NB4 (cell line): ENCODE results near the gene BCL11A.

ENCODE experiments used
- DNase-seq: peaks from one replicate; pipeline ENCODE4 v3.0.0; 2010; ENCODE audit warnings: low read depth
- H3K4me3 ChIP-seq: one replicate; pipeline ENCODE4 v1.5.1; 2011; ENCODE audit warnings: mild to moderate bottlenecking, low read depth, low read length, moderate library complexity
- MYC ChIP-seq: IDR thresholded peaks from 2 replicates; pipeline ENCODE4 v1.6.1; 2011; ENCODE audit warnings: low read depth, low read length
- POLR2A ChIP-seq: IDR thresholded peaks from 2 replicates; pipeline ENCODE4 v1.6.1; 2011; ENCODE audit warnings: mild to moderate bottlenecking; ENCODE audit not compliant: insufficient read length; ENCODE audit errors: extremely low read depth
- TF ChIP-seq, protein P1 (sequence below): IDR thresholded peaks from one replicate; pipeline ENCODE4 v1.5.1; 2012; ENCODE audit warnings: low read depth, low read length
- TF ChIP-seq, protein P2 (sequence below): IDR thresholded peaks from 2 replicates; pipeline ENCODE4 v1.6.1; 2011; ENCODE audit warnings: low read depth, low read length

The BCL11A gene

DNA sequence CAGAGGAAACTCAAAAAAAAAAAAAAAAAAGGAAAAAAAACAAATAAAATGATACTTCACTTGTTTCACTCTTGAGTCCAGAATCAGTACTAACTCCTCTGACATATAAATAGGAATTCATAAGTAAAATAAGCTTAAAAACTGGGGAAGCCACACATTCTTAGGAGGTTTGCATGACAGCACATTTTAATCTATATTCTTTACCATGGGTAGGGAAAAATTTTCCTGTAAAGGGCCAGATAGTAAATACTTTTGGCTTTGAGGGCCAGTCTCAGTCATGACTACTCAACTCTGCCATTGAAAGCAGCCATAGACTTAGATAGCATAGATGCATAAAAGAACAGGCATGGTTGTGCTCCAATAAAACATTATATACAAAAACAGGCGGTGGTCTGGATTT is 145.2 kb downstream of the BCL11A start:
- DNase-seq: no peak
- H3K4me3 ChIP-seq: no peak overlapping the region
- TF ChIP-seq, protein P1, sequence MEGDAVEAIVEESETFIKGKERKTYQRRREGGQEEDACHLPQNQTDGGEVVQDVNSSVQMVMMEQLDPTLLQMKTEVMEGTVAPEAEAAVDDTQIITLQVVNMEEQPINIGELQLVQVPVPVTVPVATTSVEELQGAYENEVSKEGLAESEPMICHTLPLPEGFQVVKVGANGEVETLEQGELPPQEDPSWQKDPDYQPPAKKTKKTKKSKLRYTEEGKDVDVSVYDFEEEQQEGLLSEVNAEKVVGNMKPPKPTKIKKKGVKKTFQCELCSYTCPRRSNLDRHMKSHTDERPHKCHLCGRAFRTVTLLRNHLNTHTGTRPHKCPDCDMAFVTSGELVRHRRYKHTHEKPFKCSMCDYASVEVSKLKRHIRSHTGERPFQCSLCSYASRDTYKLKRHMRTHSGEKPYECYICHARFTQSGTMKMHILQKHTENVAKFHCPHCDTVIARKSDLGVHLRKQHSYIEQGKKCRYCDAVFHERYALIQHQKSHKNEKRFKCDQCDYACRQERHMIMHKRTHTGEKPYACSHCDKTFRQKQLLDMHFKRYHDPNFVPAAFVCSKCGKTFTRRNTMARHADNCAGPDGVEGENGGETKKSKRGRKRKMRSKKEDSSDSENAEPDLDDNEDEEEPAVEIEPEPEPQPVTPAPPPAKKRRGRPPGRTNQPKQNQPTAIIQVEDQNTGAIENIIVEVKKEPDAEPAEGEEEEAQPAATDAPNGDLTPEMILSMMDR: no peak
- TF ChIP-seq, protein P2, sequence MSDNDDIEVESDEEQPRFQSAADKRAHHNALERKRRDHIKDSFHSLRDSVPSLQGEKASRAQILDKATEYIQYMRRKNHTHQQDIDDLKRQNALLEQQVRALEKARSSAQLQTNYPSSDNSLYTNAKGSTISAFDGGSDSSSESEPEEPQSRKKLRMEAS: no peak
- TF ChIP-seq POLR2A (no peak), MYC (no peak)

DNA sequence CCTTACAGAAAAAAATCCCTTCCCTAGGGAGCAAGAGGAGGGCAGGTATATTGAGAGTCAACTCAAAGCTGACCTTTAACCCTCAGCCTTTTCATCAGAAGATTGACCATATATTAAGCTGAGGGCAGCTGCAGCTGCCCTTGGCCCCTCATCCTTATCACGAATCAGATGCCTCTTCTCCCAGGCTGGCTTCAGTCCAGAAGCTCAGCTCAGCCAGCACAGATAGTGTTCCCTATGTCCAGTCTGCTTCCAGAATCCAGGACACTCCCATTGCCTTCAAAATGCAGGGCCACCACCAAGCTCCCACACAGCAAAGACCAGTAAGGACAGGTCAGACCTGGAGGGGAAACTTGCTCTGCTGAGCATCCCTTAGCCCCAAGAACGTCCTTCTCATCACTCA is 146.1 kb downstream of the BCL11A start:
- no peak for DNase-seq

DNA sequence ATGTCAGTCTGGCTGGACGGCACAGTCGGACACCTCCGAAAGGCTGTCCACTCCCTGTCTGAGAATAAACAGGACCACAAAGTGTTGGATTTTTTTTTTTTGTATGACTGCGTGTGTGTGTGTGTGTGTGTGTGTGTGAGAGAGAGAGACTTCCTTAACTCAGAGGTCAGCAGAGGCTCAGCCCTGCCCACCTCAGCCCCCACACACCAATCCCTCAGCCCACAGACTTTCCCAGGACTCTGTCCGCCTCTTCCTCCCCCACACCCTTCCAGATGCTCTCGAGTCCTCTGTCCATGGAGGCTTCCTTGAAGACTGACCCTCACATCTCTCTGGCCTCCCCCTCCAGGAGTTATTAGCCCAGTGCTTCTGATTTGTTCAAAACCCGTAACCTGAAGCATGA is 147.3 kb downstream of the BCL11A start:
- TF ChIP-seq POLR2A: no peak
- TF ChIP-seq, protein P1: no peak
- TF ChIP-seq, protein P2: no peak
- TF ChIP-seq MYC: no peak
- peak; percentile 12 for DNase-seq

More for the DNA sequence above, 146.1 kb downstream of the BCL11A start:
- no peak for TF ChIP-seq MYC
- TF ChIP-seq, protein P1: no peak
- no peak for TF ChIP-seq POLR2A
- TF ChIP-seq, protein P2: no peak
- H3K4me3 ChIP-seq: no peak overlapping the region

DNA sequence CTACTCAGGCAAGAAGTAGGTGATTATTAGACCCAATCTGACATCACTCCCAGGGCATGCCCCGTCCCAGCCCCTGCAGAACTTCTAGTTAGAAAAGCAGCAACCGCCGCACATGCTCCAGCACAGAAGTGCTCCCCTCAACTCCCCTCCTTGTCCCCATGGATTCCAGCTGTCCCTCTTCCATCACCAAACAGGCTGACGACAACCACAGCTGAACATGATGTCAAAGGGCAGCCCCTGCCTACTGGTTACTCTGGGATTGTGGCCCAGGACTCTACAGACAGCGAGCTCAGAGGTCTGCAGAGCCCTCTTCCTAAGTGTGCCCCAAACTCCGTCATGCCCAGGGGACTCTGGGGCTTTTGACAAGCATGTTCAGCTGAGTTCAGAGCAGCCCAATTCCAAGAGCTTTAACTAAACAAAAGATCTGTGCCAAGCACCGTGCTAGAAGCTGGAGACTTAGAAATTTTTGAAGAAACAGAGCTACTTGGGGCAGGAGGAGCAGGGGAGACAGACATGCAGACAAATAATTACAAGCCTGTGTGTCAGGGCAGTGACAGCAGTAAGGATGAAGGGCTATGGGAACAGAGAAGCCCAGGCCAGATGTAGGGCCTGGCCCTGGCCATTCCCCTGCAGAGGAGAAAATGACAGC is 148.1 kb downstream of the BCL11A start:
- DNase-seq: no peak
- H3K4me3 ChIP-seq: no peak overlapping the region
- TF ChIP-seq MYC (no peak), POLR2A (no peak)
- TF ChIP-seq, protein P2: no peak
- TF ChIP-seq, protein P1: no peak

More for the DNA sequence above, 147.3 kb downstream of the BCL11A start:
- no peak overlapping the region for H3K4me3 ChIP-seq
